Measurements from ENCODE around the gene POLR3E.

DNA sequence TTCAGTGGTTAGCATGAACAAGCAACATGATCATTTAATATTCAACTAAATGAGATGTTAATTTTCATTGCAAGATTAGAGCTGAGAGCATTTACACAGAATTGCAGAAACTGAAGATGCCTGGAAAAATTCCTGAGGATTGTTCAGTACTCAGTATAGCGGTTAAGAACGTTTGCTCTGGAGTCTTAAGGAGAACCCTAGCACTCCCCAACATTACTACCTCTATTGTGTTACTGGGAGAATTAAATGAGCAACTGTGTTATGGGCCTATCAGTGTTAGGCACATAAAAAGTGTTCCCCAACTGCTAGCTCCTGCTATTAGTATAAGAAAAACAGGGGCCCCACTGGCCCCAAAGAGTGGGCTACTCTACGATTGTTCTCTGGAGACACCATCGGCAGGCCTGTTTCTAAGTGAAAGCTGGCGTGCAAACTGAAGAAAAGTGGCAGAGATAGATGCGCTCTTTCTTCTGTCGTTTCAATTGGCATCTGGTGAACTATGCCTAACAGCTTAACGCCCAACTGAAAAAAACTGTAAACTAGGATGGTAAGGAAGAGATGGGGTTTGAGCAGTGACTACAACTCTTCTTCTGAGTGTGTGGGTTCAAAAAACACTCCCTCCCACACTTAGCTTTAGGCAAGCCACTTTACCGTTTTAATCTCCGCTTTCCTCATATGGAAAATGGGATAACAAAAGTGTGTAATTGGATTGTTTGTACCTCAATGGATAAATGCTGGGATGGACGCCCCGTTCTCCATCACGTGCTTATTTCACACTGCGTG lies 75.9 kb downstream of the POLR3E start:
- TF ChIP-seq, protein P1, sequence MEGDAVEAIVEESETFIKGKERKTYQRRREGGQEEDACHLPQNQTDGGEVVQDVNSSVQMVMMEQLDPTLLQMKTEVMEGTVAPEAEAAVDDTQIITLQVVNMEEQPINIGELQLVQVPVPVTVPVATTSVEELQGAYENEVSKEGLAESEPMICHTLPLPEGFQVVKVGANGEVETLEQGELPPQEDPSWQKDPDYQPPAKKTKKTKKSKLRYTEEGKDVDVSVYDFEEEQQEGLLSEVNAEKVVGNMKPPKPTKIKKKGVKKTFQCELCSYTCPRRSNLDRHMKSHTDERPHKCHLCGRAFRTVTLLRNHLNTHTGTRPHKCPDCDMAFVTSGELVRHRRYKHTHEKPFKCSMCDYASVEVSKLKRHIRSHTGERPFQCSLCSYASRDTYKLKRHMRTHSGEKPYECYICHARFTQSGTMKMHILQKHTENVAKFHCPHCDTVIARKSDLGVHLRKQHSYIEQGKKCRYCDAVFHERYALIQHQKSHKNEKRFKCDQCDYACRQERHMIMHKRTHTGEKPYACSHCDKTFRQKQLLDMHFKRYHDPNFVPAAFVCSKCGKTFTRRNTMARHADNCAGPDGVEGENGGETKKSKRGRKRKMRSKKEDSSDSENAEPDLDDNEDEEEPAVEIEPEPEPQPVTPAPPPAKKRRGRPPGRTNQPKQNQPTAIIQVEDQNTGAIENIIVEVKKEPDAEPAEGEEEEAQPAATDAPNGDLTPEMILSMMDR (IDR thresholded peaks at IDR 0.05): no peak
- TF ChIP-seq POLR2A (IDR thresholded peaks at IDR 0.05) (no peak), POLR2AphosphoS5 (IDR thresholded peaks at IDR 0.05) (no peak)

Measured in breast epithelium (tissue), 3 donors.